ENCODE data around the gene MDM4.

MDM4 gene

GRCh38 chr1:204493984-204494280 lies 22.3 kb upstream of the MDM4 start:
- TF ChIP-seq HDGF (IDR thresholded peaks at IDR 0.05; ENCODE audit: borderline replicate concordance) (no peak), FOXM1 (IDR thresholded peaks at IDR 0.05; ENCODE audit: borderline replicate concordance) (no peak), TARDBP (IDR thresholded peaks at IDR 0.05) (no peak), FOXK2 (IDR thresholded peaks at IDR 0.05) (no peak), LEF1 (IDR thresholded peaks at IDR 0.05; ENCODE audit: borderline replicate concordance) (no peak), NFRKB (IDR thresholded peaks at IDR 0.05) (no peak), PKNOX1 (IDR thresholded peaks at IDR 0.05) (no peak), BHLHE40 (IDR thresholded peaks at IDR 0.05; ENCODE audit: borderline replicate concordance) (no peak), ZNF384 (IDR thresholded peaks at IDR 0.05) (no peak), SP1 (IDR thresholded peaks at IDR 0.05) (no peak), FOXA1 (IDR thresholded peaks at IDR 0.05) (no peak)
- CTCF ChIA-PET: interaction anchor here (0.6 to 3.3 kb wide), 9 partner anchors 9 to 331 kb away, joined by 3 to 23 read pairs (median 3); no protein-coding TSS in a partner anchor
- POLR2A ChIA-PET: interaction anchor here (1.0 to 3.0 kb wide), 9 partner anchors 13 to 84 kb away, joined by 3 to 30 read pairs (median 4); partner anchors contain the start of gene MDM4
- peak; percentile 55 for DNase-seq (ENCODE audit: extremely low spot score)

- POLR2A ChIA-PET: interaction anchor here (1.0 to 3.0 kb wide), 9 partner anchors 12 to 85 kb away, joined by 3 to 30 read pairs (median 4); partner anchors contain the start of gene MDM4
- TF ChIP-seq L3MBTL2 (conservative IDR thresholded peaks at IDR 0.05) (0 out of 2 replicates have a peak, but pooled peaks have one; percentile 41), SP1 (IDR thresholded peaks at IDR 0.05) (no peak), HDGF (IDR thresholded peaks at IDR 0.05; ENCODE audit: borderline replicate concordance) (no peak), TARDBP (IDR thresholded peaks at IDR 0.05) (no peak), PKNOX1 (IDR thresholded peaks at IDR 0.05) (no peak), NFRKB (IDR thresholded peaks at IDR 0.05) (no peak)
- peak; percentile 92 for DNase-seq (ENCODE audit: extremely low spot score)
- CTCF ChIA-PET: interaction anchor here (0.7 to 3.3 kb wide), 7 partner anchors 9 to 331 kb away, joined by 3 to 23 read pairs (median 7); no protein-coding TSS in a partner anchor
Measured at GRCh38 chr1:204494281-204495077, 21.7 kb upstream of the MDM4 start, which contains the start of gene PIK3C2B. Gene PIK3C2B (minus strand): TSS chr1:204494805. CDS start chr1:204469802, 25,003 bp downstream.

- no peak for DNase-seq (ENCODE audit: extremely low spot score)
- ChIA-PET CTCF (interaction anchor here (0.6 to 3.3 kb wide), 4 partner anchors 8 to 64 kb away, joined by 7 to 23 read pairs (median 14); no protein-coding TSS in a partner anchor), POLR2A (interaction anchor here (1.0 to 3.0 kb wide), 2 partner anchors 12 to 50 kb away, joined by 3 to 30 read pairs; no protein-coding TSS in a partner anchor)
Measured at GRCh38 chr1:204495078-204495753, 21.0 kb upstream of the MDM4 start.

GRCh38 chr1:204495777-204496176 lies 20.4 kb upstream of the MDM4 start:
- no peak for DNase-seq (ENCODE audit: extremely low spot score)
- TF ChIP-seq BHLHE40 (IDR thresholded peaks at IDR 0.05; ENCODE audit: borderline replicate concordance): no peak
- no peak for TF ChIP-seq SUZ12 (IDR thresholded peaks at IDR 0.05)
- TF ChIP-seq FOXA1 (IDR thresholded peaks at IDR 0.05): no peak
- TF ChIP-seq TARDBP (IDR thresholded peaks at IDR 0.05): no peak
- no peak for TF ChIP-seq NFRKB (IDR thresholded peaks at IDR 0.05)
- TF ChIP-seq HDGF (IDR thresholded peaks at IDR 0.05; ENCODE audit: borderline replicate concordance): no peak
- ChIA-PET CTCF (interaction anchor here (0.6 to 3.3 kb wide), 3 partner anchors 23 to 65 kb away, joined by 7 to 20 read pairs (median 7); no protein-coding TSS in a partner anchor), POLR2A (interaction anchor here (3.0 kb wide), 1 partner anchor 11 kb away, joined by 30 read pairs; no protein-coding TSS in a partner anchor)

More at GRCh38 chr1:204495078-204495753, 21.0 kb upstream of the MDM4 start:
- TF ChIP-seq TARDBP (IDR thresholded peaks at IDR 0.05) (no peak), FOXA1 (IDR thresholded peaks at IDR 0.05) (no peak), FOXM1 (IDR thresholded peaks at IDR 0.05; ENCODE audit: borderline replicate concordance) (no peak), PKNOX1 (IDR thresholded peaks at IDR 0.05) (no peak), ZNF384 (IDR thresholded peaks at IDR 0.05) (no peak), L3MBTL2 (conservative IDR thresholded peaks at IDR 0.05) (no peak), SP1 (IDR thresholded peaks at IDR 0.05) (no peak), BHLHE40 (IDR thresholded peaks at IDR 0.05; ENCODE audit: borderline replicate concordance) (no peak), HDGF (IDR thresholded peaks at IDR 0.05; ENCODE audit: borderline replicate concordance) (no peak), FOXK2 (IDR thresholded peaks at IDR 0.05) (no peak), SUZ12 (IDR thresholded peaks at IDR 0.05) (no peak), LEF1 (IDR thresholded peaks at IDR 0.05; ENCODE audit: borderline replicate concordance) (no peak), CTBP1 (IDR thresholded peaks at IDR 0.05; ENCODE audit: borderline replicate concordance) (no peak), NFRKB (IDR thresholded peaks at IDR 0.05) (no peak), ELF4 (IDR thresholded peaks at IDR 0.05) (no peak)

DNA sequence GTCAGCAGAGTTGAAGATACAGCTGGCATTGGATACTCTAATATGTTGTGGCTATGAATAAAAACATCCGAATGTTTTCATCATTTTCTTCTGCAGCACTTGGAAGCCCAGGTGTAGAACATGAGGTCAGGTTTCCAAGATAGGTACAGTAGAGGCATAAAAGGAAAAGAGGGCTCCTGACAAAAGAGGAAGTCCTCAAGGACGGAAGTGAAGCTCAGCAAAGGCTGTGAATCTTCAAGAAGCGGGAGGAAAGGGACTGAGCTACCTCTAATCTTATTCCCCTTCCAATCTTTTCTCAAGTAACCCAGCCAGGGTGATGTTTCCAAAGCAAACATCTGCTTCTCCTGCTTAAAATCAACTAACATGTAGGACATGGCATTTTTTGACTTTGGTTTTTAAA lies 17.2 kb upstream of the MDM4 start:
- POLR2A ChIA-PET: no interaction called here
- CTCF ChIA-PET: interaction anchor here (0.9 to 2.0 kb wide), 2 partner anchors 52 to 100 kb away, joined by 5 to 7 read pairs; no protein-coding TSS in a partner anchor
- DNase-seq (ENCODE audit: extremely low spot score): no peak
- TF ChIP-seq NFRKB (IDR thresholded peaks at IDR 0.05) (no peak), SP1 (IDR thresholded peaks at IDR 0.05) (no peak), PKNOX1 (IDR thresholded peaks at IDR 0.05) (no peak), TARDBP (IDR thresholded peaks at IDR 0.05) (no peak), ZNF384 (IDR thresholded peaks at IDR 0.05) (no peak), ARNT (IDR thresholded peaks at IDR 0.05) (no peak), CTBP1 (IDR thresholded peaks at IDR 0.05; ENCODE audit: borderline replicate concordance) (no peak), FOXK2 (IDR thresholded peaks at IDR 0.05) (no peak), BHLHE40 (IDR thresholded peaks at IDR 0.05; ENCODE audit: borderline replicate concordance) (no peak), ELF4 (IDR thresholded peaks at IDR 0.05) (no peak), LEF1 (IDR thresholded peaks at IDR 0.05; ENCODE audit: borderline replicate concordance) (no peak), L3MBTL2 (conservative IDR thresholded peaks at IDR 0.05) (no peak), FOXA1 (IDR thresholded peaks at IDR 0.05) (no peak), FOXM1 (IDR thresholded peaks at IDR 0.05; ENCODE audit: borderline replicate concordance) (no peak), SUZ12 (IDR thresholded peaks at IDR 0.05) (no peak)
